Mesothelial cell of epicardium (in vitro differentiated cells): ENCODE data around the gene TAOK3. TPM values are rescaled to one million over a fixed set of nuclear protein-coding genes. Genes with fewer than 3 reads are reported as not detected.
A peak's percentile ranks its signal among the peaks of the same experiment; 100 is the strongest.

Experiments
- DNase-seq, 2 experiments: peaks; one replicate each; pipeline ENCODE4 v3.0.0; 2021; ENCODE audit warnings: low spot score in 2 of 2; ENCODE audit not compliant: unreplicated experiment in 2 of 2
- H3K27ac Mint-ChIP-seq: 2 replicates; pipeline ENCODE4 v1.8.0; 2021; ENCODE audit warnings: mixed read lengths
- H3K27me3 Mint-ChIP-seq: 2 replicates; pipeline ENCODE4 v1.8.0; 2021; ENCODE audit warnings: low read depth, mixed read lengths
- H3K36me3 Mint-ChIP-seq: 2 replicates; pipeline ENCODE4 v1.8.0; 2021; ENCODE audit warnings: mixed read lengths
- H3K4me1 Mint-ChIP-seq: 2 replicates; pipeline ENCODE4 v1.8.0; 2021; ENCODE audit warnings: mixed read lengths
- H3K4me3 Mint-ChIP-seq: 2 replicates; pipeline ENCODE4 v1.8.0; 2021; ENCODE audit warnings: mild to moderate bottlenecking, moderate library complexity, mixed read lengths
- H3K9me3 Mint-ChIP-seq: 2 replicates; pipeline ENCODE4 v1.8.0; 2021; ENCODE audit warnings: mixed read lengths
- CTCF ChIP-seq: fragments of 200-600 bp; sonication (generic); IDR thresholded peaks from one replicate; pipeline ENCODE4 v1.5.0; 2021; ENCODE audit warnings: antibody characterized with exemption; ENCODE audit not compliant: unreplicated experiment
- total RNA-seq: library from RNA; stranded (reverse); gene quantifications from 3 replicates; pipeline ENCODE4 v1.2.1, GENCODE V29; 2021

Gene TAOK3
- total RNA-seq, 1 donor from 2014 or later: 27.7 TPM

- Mint-ChIP-seq H3K9me3 (no peaks in the 10 kb centered on the region), H3K27ac (no peak overlapping the region), H3K27me3 (no peaks in the 10 kb centered on the region), H3K36me3 (no peaks in the 10 kb centered on the region), H3K4me3 (no peak overlapping the region), H3K4me1 (peaks cover 9% of the 10 kb centered on the region)
- TF ChIP-seq CTCF: no peak
- DNase-seq: no peak
Measured at GRCh38 chr12:118334939-118335567, 37.7 kb downstream of the TAOK3 start.

DNA sequence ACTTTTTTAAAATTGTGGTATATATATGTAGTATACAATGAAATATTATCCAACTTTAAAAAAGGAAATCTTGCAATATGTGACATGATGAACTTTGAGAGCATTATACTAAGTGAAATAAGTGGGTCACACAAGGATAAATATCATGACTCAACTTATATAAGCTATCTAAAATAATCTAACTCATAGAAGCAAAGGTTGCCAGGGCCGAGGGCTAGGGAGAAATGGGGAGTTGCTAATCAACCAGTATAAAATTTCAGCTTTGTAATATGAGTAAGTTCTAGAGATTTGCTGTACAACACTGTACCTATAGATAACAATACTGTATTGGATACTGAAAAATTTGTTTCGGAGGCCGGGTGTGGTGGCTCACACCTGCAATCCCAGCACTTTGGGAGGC, 38.5 kb downstream of the TAOK3 start:
- Mint-ChIP-seq H3K27ac (no peak overlapping the region), H3K27me3 (no peaks in the 10 kb centered on the region), H3K4me1 (peaks cover 15% of the 10 kb centered on the region), H3K36me3 (no peaks in the 10 kb centered on the region), H3K9me3 (no peaks in the 10 kb centered on the region), H3K4me3 (no peak overlapping the region)
- no peak for TF ChIP-seq CTCF
- no peak for DNase-seq

GRCh38 chr12:118332511-118332910, 40.2 kb downstream of the TAOK3 start:
- Mint-ChIP-seq H3K4me3 (no peak overlapping the region), H3K9me3 (no peaks in the 10 kb centered on the region), H3K27me3 (no peaks in the 10 kb centered on the region), H3K4me1 (peaks cover 31% of the 10 kb centered on the region), H3K27ac (no peak overlapping the region), H3K36me3 (no peaks in the 10 kb centered on the region)
- no peak for TF ChIP-seq CTCF
- no peak for DNase-seq

DNA sequence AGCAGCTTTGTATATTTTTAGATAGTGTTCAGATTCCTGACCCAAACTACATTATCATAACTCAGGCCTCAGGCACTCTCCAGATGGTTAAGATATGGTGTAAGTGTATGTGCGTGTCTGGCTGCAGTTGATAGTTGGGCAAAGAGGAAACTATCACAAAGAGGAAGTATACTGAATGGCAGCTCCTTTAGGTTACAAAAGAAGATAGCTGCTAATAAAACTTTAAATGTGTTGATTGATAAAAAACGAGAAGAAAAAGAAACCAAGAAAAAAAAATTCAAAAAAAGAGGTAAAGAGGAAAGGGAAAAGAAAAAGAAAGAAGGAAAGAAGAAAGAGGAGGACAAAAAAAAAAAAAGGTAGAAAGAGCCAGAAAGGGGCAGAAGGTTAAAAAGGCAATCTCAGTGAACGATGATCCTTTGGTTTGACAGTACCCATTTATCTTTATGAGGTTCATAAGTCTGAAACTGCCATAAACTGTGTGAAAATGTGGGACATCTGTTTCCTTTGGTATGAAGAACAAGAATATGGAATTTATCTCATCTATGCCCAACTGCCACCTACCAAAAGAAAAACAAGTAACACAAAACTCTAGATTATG, 42.2 kb downstream of the TAOK3 start:
- H3K27me3 Mint-ChIP-seq: no peaks in the 10 kb centered on the region
- no peak for DNase-seq
- H3K4me1 Mint-ChIP-seq: peaks cover 39% of the 10 kb centered on the region
- H3K36me3 Mint-ChIP-seq: peaks cover 2% of the 10 kb centered on the region
- no peak for TF ChIP-seq CTCF
- peak overlapping the region; percentile 89 for H3K27ac Mint-ChIP-seq
- peaks cover 4% of the 10 kb centered on the region for H3K9me3 Mint-ChIP-seq
- no peak overlapping the region for H3K4me3 Mint-ChIP-seq

- no peak for DNase-seq
- no peak overlapping the region for H3K4me3 Mint-ChIP-seq
- peaks cover 39% of the 10 kb centered on the region for H3K4me1 Mint-ChIP-seq
- peaks cover 8% of the 10 kb centered on the region for H3K9me3 Mint-ChIP-seq
- H3K27ac Mint-ChIP-seq: no peak overlapping the region
- no peaks in the 10 kb centered on the region for H3K27me3 Mint-ChIP-seq
- no peak for TF ChIP-seq CTCF
- H3K36me3 Mint-ChIP-seq: peaks cover 2% of the 10 kb centered on the region
Measured at GRCh38 chr12:118328486-118329330, 44.0 kb downstream of the TAOK3 start.
